Measurements from ENCODE around the gene HMGN4. TPM values are rescaled to one million over a fixed set of nuclear protein-coding genes. Genes with fewer than 3 reads are reported as not detected.

Gene HMGN4
- total and polyA plus RNA-seq, 2 of the 8 experiments (the other 6 are each of a cell fraction or from before 2014, with no cell fraction given), result 23.4 to 66.4 TPM

DNA sequence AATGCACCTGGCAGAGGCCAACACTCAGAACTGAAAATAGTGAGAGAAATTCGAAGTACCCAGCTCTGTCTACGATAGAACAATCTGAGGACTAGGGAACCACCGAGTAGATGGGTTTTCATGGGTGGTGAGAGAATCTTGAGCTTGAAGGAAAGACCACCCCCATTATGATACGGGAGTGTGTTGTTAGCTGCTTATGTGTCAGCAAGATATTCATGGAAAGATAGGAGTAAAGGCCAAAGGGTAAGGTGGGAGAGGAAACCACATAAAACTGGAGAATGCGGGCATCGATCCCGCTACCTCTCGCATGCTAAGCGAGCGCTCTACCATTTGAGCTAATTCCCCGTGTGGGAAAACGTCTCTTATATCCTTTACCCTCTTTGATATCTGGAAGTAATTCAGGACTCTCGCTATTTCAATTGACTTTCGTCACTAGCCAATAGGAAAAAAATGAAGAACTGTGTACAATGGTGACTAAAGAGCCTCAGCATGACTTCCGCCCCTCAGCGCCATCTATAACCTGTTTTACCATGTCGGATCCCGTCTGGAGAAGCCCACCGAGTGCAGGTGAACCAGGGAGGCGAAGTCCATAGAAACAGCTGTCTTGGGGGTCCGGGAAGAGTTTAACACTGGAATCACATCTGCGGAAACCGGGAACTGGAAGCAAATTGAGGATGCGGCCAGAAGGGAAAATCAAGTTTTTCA, 33.6 kb downstream of the HMGN4 start (continued):
- no peak for TF ChIP-seq BACH1 (IDR thresholded peaks at IDR 0.05; ENCODE audit: low read length)
- no peak for TF ChIP-seq BRCA1 (IDR thresholded peaks at IDR 0.05; ENCODE audit: low read depth, low read length)
- TF ChIP-seq BCL11A (IDR thresholded peaks at IDR 0.05; ENCODE audit: low read depth in 2 of 2, low read length in 2 of 2), result no peak
- TF ChIP-seq FOSL1 (IDR thresholded peaks at IDR 0.05; ENCODE audit: insufficient read depth, low read depth, low read length), result no peak
- TF ChIP-seq, protein P1, sequence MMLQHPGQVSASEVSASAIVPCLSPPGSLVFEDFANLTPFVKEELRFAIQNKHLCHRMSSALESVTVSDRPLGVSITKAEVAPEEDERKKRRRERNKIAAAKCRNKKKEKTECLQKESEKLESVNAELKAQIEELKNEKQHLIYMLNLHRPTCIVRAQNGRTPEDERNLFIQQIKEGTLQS (IDR thresholded peaks at IDR 0.05; ENCODE audit: insufficient read depth, low read depth, low read length), result no peak
- no peak for TF ChIP-seq CHD1 (IDR thresholded peaks at IDR 0.05; ENCODE audit: low read depth, low read length)
- no peak for TF ChIP-seq GTF2F1 (IDR thresholded peaks at IDR 0.05; ENCODE audit: borderline replicate concordance, low read depth, low read length)
- no peak for TF ChIP-seq RAD21 (IDR thresholded peaks at IDR 0.05 in 1 of 2, conservative IDR thresholded peaks at IDR 0.05 in 1 of 2; ENCODE audit: low read depth in 2 of 2, low read length in 2 of 2)
